Measurements from ENCODE around the gene EPHA3.

DNA sequence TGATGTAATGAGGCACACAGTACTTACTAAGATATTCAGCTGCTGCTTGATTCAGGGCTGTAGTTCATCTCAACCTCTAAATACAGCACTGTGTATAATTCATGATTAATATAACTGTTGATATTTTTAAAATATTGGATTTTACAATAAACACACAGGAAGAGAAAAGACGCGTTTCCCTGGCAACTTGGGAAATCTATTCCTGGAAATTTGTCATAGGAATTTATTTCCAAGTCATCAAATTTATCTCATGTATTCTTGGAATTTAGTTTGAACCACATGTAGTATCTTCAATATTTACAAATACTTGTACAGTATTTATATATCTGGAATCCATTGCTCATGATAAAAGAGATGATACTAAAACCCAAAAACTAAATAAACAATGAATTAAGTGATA lies 30.6 kb downstream of the EPHA3 start:
- TF ChIP-seq, protein P1, sequence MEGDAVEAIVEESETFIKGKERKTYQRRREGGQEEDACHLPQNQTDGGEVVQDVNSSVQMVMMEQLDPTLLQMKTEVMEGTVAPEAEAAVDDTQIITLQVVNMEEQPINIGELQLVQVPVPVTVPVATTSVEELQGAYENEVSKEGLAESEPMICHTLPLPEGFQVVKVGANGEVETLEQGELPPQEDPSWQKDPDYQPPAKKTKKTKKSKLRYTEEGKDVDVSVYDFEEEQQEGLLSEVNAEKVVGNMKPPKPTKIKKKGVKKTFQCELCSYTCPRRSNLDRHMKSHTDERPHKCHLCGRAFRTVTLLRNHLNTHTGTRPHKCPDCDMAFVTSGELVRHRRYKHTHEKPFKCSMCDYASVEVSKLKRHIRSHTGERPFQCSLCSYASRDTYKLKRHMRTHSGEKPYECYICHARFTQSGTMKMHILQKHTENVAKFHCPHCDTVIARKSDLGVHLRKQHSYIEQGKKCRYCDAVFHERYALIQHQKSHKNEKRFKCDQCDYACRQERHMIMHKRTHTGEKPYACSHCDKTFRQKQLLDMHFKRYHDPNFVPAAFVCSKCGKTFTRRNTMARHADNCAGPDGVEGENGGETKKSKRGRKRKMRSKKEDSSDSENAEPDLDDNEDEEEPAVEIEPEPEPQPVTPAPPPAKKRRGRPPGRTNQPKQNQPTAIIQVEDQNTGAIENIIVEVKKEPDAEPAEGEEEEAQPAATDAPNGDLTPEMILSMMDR (IDR thresholded peaks at IDR 0.05; ENCODE audit: low read length): no peak
- TF ChIP-seq EZH2 (IDR thresholded peaks at IDR 0.05; ENCODE audit: borderline replicate concordance, low read length): no peak

Measured in OCI-LY1 (cell line).